ENCODE measurements around the gene ADGRG7. TPM values are rescaled to one million over a fixed set of nuclear protein-coding genes. Genes with fewer than 3 reads are reported as not detected.

ADGRG7 gene
- total and polyA plus RNA-seq, 4 donors = 2.1 to 65.5 (median 13.7) TPM

DNA sequence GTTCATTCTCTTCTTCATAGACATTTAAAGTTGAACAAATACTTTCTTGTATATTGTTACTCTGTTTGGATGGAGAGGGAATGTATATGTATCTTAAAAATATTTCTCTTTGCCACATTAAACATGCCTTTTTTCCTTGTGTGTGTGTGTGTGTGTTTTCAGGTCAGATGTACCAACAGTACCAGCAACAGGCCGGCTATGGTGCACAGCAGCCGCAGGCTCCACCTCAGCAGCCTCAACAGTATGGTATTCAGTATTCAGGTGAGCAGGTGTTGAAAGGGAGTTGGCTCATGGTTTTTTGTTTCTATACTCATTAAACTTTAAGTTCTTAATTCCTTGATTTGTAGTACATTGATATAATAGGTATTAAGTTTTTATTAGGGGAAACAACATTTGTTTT lies 135.3 kb downstream of the ADGRG7 start:
- DNase-seq (ENCODE audit: low spot score) = no peak
- TF ChIP-seq JUND (IDR thresholded peaks at IDR 0.05) = no peak
- TF ChIP-seq, protein P1, sequence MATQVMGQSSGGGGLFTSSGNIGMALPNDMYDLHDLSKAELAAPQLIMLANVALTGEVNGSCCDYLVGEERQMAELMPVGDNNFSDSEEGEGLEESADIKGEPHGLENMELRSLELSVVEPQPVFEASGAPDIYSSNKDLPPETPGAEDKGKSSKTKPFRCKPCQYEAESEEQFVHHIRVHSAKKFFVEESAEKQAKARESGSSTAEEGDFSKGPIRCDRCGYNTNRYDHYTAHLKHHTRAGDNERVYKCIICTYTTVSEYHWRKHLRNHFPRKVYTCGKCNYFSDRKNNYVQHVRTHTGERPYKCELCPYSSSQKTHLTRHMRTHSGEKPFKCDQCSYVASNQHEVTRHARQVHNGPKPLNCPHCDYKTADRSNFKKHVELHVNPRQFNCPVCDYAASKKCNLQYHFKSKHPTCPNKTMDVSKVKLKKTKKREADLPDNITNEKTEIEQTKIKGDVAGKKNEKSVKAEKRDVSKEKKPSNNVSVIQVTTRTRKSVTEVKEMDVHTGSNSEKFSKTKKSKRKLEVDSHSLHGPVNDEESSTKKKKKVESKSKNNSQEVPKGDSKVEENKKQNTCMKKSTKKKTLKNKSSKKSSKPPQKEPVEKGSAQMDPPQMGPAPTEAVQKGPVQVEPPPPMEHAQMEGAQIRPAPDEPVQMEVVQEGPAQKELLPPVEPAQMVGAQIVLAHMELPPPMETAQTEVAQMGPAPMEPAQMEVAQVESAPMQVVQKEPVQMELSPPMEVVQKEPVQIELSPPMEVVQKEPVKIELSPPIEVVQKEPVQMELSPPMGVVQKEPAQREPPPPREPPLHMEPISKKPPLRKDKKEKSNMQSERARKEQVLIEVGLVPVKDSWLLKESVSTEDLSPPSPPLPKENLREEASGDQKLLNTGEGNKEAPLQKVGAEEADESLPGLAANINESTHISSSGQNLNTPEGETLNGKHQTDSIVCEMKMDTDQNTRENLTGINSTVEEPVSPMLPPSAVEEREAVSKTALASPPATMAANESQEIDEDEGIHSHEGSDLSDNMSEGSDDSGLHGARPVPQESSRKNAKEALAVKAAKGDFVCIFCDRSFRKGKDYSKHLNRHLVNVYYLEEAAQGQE (IDR thresholded peaks at IDR 0.05) = no peak
- TF ChIP-seq RXRA (IDR thresholded peaks at IDR 0.05) = no peak
- TF ChIP-seq GABPA (IDR thresholded peaks at IDR 0.05 in 1 of 2, conservative IDR thresholded peaks at IDR 0.05 in 1 of 2) = no peak
- TF ChIP-seq, protein P2, sequence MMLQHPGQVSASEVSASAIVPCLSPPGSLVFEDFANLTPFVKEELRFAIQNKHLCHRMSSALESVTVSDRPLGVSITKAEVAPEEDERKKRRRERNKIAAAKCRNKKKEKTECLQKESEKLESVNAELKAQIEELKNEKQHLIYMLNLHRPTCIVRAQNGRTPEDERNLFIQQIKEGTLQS (IDR thresholded peaks at IDR 0.05) = no peak
- no peak for TF ChIP-seq HNF4G (IDR thresholded peaks at IDR 0.05)
- no peaks in the 10 kb centered on the region for H3K27me3 ChIP-seq (ENCODE audit: control insufficient read depth in 4 of 4, insufficient read depth in 4 of 4, low read length in 3 of 4)
- WGBS = 94% methylated on average over 2 of the region's 2 CpGs
- peaks cover 9 to 52% (median 37%) of the 10 kb centered on the region in 4 donors for H3K36me3 ChIP-seq (ENCODE audit: control insufficient read depth in 4 of 4, insufficient read depth in 3 of 4, low read depth in 1 of 4, low read length in 3 of 4)
- H3K9ac ChIP-seq (ENCODE audit: low read depth in 1 of 2, low read length in 2 of 2) = no peak overlapping the region
- H3K9me3 ChIP-seq (ENCODE audit: control insufficient read depth in 4 of 4, low read length in 3 of 4) = no peaks in the 10 kb centered on the region
- no peak overlapping the region for H3K27ac ChIP-seq (ENCODE audit: low read depth in 1 of 2, low read length in 2 of 2)
- no peak overlapping the region for H3K4me3 ChIP-seq (ENCODE audit: low read depth in 1 of 3, low read length in 3 of 3)
- H3K4me1 ChIP-seq (ENCODE audit: control insufficient read depth in 4 of 4, insufficient read depth in 4 of 4, low read length in 3 of 4) = peaks cover 3 to 22% (median 6%) of the 10 kb centered on the region in 4 donors

Small RNA genes lying within 50 kb of the gene (small RNA-seq; reads per million reads assigned to genes)
- gene RF00322 = not detected

Other genes with a start within 250 kb of the ADGRG7 start
- gene TOMM70, start 208.5 kb upstream of the ADGRG7 start, total RNA-seq = 10 to 100 TPM; 39.5 to 55.8 TPM
- gene TOMM70, start 208.5 kb upstream of the ADGRG7 start, polyA plus RNA-seq = 10 to 100 TPM; 16.7 to 25.7 TPM
- gene LNP1, start 208.1 kb upstream of the ADGRG7 start, total RNA-seq = 1 to 10 TPM; 1.9 to 4.7 TPM
- gene LNP1, start 208.1 kb upstream of the ADGRG7 start, polyA plus RNA-seq = 1 to 10 TPM; 1.1 to 1.2 TPM
- gene TMEM45A, start 117.0 kb upstream of the ADGRG7 start, total RNA-seq = 10 to 100 TPM in 1 of 2 donors, 1 to 10 TPM in 1; 7.1 to 36.0 TPM
- 10 to 100 TPM; 54.3 to 65.8 TPM for gene TMEM45A, start 117.0 kb upstream of the ADGRG7 start, polyA plus RNA-seq
- 10 to 100 TPM; 42.4 to 70.8 TPM for gene TFG, start 99.9 kb downstream of the ADGRG7 start, total RNA-seq
- 10 to 100 TPM; 64.6 to 65.3 TPM for gene TFG, start 99.9 kb downstream of the ADGRG7 start, polyA plus RNA-seq

Data from liver (tissue), 10 donors.